CD1c-positive myeloid dendritic cell (primary cell): ENCODE results near the gene NR2E1.

Experiments
- DNase-seq: peaks from one replicate; pipeline ENCODE4 v3.0.0-alpha.2; 2016; ENCODE audit errors: extremely low spot score

The NR2E1 gene

GRCh38 chr6:108171291-108171917 lies 5.6 kb downstream of the NR2E1 start:
- no peak for DNase-seq

GRCh38 chr6:108171918-108172516 lies 6.2 kb downstream of the NR2E1 start:
- no peak for DNase-seq

DNA sequence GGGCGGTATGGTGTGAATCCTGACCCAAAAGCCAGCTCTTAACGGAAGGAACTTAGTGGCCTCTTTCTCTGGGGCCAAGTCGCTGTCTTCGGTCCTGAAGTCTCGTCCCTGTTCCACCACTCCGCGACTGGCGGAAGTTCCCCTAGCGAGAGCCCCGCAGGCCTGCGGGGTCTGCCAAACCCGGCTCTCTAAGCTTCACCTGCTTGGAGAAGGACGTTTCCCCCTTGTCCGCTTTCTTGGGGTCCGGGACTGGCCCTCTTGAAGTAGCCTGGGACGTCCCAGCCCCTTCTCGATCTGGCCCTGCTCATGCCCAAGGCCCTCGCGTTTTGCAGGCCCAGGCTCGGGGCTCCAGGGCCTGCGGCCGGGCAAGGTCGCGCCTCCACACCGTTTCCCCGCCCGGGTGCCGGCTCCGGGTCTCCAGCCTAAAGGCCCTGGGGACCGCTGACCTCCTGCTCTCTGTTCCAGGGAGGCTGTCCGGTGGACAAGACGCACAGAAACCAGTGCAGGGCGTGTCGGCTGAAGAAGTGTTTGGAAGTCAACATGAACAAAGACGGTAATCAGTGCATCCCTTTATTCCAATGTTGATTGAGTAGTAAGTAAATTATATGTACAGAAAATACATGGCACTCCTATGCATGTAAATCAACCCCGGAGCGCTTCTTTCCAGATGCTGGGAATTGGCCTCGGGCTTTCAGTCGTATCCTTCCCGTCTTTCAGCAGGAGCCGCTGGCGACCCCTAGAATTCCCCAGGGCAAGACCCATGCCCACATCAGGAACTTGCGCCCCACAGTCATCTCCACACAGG lies 8.8 kb downstream of the NR2E1 start:
- DNase-seq: peak; percentile 47

DNA sequence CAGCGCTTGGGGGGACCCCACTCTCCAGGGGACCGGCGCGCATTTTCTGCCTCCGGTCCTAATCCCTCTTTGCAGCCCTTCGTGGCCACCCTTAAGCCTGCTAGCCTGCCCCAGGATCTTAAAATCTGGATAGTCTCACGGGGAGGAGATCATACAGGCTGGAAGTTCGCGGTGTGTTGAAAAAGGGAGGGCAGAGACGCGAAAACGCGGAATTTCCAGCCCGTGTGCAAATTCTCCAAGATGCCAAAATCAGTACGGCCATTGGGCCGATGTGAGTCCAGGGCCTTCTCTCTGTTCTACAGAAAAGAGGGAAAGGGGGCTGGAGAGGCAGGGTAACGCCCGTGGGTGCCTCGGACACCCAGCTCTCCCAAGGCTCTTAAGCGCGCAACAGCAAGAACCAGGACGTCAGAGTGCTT lies 9.4 kb downstream of the NR2E1 start:
- DNase-seq: no peak

DNA sequence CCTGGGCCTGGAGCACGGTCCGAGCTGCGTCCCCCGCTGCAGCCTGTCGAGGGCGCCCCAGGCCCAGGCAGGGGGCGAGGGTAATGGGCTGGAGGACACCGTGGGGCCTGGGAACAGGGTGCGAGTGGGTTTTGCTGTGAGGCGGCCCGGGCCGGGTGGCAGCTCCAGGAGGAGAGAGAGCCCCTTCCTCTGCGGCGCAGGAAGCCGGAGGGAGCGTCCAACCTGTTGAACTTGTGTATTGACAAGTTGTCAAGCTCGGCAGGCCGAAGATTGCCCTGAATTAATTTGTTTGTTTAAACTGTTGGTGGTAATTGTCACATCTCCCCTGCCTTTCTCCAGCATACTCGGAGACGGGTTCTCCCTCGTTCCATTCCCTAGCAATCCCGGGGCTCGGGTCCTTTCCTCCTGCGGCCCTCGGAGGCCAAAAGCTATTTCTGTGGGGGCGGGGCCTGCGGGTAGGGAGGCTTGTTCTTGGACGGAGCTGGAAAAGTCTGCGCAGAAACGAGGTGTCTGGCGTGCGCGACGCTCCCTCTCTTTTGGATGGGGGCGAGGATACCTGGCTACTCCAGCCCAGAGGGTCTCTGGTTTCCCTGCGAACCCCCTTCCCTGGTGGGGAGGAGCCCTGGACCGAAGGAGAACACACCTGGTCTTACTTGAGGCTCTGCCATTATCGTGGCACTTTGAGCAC lies 9.9 kb downstream of the NR2E1 start:
- DNase-seq: no peak

- no peak for DNase-seq
Observed at GRCh38 chr6:108176281-108177089, 10.7 kb downstream of the NR2E1 start.

- DNase-seq: no peak
Observed at GRCh38 chr6:108179741-108180140, 13.9 kb downstream of the NR2E1 start.

GRCh38 chr6:108180266-108180665 lies 14.4 kb downstream of the NR2E1 start:
- DNase-seq: no peak

DNA sequence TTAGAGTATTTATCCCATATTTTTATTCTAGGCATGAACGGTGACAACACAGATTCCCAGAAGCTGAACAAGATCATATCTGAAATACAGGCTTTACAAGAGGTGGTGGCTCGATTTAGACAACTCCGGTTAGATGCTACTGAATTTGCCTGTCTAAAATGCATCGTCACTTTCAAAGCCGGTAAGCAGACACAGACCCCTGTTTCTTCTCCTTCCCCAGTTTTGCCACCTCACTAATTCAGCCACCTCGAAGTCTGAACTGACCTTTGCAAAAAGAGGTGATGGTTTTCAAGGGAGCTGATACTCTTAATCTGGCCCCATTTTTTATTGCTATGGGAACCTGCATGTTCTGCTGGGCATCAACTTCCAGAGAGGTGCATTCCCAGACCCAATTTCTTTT lies 15.0 kb downstream of the NR2E1 start:
- no peak for DNase-seq

GRCh38 chr6:108186226-108186625 lies 20.4 kb downstream of the NR2E1 start:
- DNase-seq: no peak

DNA sequence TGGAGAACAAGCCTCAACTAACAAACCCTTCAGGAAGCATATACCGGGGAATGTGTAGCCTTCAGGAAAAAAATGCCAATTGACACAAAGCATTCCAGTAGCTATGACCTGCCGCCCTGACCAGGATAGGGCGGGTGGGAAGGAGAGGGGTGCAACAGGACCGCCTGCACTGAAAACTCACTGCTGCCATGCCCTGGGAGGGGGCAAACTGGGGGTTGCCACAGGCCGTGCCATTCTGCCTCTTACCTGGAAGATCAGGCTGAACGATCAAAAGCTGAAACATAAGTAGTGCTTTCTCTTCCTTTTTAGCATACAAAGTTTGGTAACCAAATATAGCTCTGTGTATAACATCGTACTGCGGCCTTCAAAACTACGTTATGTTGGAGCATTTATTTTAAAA lies 21.7 kb downstream of the NR2E1 start:
- no peak for DNase-seq

GRCh38 chr6:108193131-108193530 lies 27.3 kb downstream of the NR2E1 start:
- DNase-seq: no peak

DNA sequence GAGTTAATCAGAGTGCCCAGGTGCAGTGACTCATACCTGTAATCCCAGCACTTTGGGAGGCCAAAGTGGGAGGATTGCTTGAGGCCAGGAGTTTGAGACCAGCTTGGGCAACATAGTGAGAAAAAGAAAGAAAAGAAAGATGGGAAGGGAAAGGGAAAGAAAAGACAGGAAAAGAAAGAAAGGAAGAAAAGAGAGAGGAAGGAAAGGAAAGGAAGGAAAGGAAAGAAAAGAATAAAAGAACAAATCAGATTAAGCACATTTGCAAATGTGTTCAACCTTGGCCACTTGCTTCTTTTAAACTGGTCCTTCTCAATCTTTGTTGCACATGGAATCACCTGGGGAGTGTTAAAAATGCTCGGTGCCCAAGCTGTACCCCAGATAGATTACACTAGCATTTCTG lies 28.0 kb downstream of the NR2E1 start:
- no peak for DNase-seq

DNA sequence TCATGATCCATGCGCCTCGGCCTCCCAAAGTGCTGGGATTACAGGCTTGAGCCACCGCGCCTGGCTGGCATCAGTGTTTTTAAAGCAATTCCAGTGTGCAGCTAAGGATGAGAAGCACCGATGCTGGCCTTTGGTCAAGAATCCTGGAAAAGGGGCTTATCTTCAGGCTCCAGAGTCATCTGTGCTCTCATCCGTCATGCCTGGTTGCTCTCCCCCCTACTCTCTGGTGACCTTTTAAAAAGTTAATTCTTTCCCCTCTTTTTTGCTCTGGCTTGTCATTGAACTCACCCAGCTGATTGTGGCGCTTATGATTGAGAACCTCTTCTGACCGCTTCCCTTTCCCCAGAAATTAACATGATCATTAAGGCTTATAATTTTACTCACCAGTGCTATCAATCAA lies 28.7 kb downstream of the NR2E1 start:
- no peak for DNase-seq

DNA sequence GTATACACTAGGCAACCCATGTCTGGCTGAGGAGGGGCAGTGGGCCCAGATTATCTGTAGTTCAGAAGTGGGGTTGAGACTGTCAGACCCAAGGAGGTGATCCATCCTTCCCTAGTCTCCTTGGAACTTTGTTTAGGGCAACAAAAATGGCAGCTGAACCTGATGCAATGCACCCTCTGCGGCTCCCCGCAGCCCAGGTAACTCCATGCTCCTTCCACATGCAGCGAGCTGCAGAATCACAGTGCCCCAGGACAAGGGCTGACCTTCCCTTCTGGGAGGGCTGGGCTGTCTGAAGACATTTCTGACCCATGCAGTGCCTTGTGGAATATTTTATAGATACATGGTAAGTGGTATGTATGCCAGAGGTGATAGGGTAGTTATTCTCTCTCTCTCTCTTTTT lies 29.4 kb downstream of the NR2E1 start:
- no peak for DNase-seq

DNA sequence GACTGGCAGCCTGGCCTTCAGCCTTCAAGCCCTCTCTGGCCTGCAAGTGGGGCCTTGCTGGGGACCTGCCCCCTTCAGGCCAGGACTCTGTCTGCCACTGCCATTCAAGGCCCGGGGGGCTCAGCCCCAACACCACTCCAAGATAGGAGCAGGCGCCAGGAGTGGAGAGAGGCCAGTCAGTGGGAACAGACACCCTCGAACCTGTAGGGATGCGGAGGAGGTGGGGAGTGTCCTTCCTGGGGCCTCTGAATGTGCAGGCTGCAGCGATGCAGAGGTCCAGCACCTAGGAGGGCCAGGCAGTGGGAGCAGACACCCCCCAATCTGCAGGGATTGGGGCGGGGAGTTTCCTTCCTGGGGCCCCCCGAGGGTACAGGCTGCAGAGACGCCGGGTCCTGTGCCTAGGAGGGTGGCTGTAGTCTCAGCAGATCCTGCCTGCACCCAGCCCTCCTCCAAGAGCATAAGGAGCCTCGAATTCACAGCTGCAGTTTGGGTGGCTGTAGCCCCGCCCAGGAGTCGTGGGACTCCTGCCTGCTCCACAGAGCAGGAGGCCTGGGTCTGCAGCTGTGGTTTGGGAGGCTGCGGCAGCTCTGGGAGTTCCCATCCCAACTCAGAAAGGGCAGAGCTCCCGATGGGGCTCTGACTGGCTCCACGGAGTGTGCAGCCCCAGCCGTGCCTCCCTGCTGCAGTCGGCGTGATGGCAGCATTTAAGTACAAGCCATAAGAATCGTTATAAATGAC lies 33.1 kb downstream of the NR2E1 start:
- DNase-seq: no peak

DNA sequence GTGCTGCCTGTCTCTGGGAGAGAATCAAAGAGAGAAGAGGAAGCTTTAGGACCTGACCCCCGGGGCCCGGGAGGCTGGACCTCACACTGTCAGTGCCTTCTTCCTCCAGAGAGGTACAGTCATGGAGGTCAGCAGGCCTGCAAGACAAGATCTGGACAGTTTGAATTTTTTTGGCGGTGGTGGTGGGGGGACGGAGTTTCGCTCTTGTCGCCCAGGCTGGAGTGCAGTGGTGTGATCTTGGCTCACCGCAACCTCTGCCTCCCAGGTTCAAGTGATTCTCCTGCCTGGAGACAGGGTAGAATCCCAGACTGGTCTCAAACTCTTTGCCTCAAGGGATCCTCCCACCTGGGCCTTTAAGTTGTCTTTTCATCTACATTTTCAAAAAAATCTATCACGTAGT lies 34.4 kb downstream of the NR2E1 start:
- DNase-seq: no peak

DNA sequence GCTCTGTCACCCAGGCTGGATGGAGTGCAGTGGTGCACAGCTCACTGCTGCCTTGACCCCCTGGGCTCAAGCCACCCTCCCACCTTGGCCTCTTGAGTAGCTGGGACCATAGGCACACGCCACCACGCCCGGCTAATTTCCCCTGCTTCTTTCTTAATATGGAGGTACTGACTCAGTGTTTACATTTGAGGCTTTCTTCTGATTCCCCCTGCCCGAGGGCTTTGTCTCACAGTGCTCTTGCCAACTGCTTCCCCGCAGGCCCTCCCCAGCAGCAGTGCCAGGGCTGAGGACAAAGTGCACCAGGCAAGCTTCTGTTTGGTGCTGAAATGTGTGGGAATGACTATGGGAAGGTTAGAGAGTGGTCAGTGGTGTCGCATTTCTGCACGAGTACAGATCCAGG lies 34.8 kb downstream of the NR2E1 start:
- no peak for DNase-seq

- no peak for DNase-seq
Observed at GRCh38 chr6:108203189-108204112, 37.6 kb downstream of the NR2E1 start.

DNA sequence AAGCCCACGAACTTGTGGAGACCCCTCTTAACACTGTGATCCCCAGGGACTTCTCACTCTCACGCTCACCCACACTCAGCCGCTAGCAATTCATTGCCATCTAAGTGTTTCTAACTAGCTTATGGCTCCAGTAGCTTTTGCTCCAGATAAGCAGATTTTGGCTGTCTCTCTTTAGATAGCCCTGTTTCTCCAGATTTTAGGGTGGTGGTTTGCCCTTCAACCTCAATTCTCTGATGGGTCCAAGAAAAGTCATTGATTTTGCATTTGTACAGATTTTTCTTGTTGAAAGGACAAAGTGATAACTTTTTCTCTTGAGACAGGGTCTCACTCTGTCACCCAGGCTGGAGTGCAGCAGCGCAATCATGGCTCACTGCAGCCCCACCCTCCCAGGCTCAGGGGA lies 41.2 kb downstream of the NR2E1 start:
- no peak for DNase-seq
